H1 (cell line): ENCODE results near the gene GNB1. TPM values are rescaled to one million over a fixed set of nuclear protein-coding genes. Genes with fewer than 3 reads are reported as not detected.

Experiments
- ATF3 ChIP-seq: IDR thresholded peaks from 2 replicates; pipeline ENCODE4 v1.6.1; 2011; ENCODE audit warnings: low read depth, mild to moderate bottlenecking, low read length; ENCODE audit not compliant: insufficient read depth
- CBX5 ChIP-seq: fragments of 300-800, 300-1000 bp; sonication (generic); IDR thresholded peaks from 2 replicates; pipeline ENCODE4 v1.7.1; 2016; ENCODE audit warnings: antibody characterized with exemption, low read length, low read depth
- CHD1 ChIP-seq: IDR thresholded peaks from 2 replicates; pipeline ENCODE4 v1.6.1; 2012; ENCODE audit warnings: low read depth, low read length, improper control_type of control experiment
- CREB1 ChIP-seq: IDR thresholded peaks from 2 replicates; pipeline ENCODE4 v1.6.1; 2012; ENCODE audit warnings: inconsistent platforms
- CTBP2 ChIP-seq: IDR thresholded peaks from 2 replicates; pipeline ENCODE4 v1.7.0; 2011; ENCODE audit warnings: borderline replicate concordance, mild to moderate bottlenecking, moderate library complexity, mixed read lengths, low read length; ENCODE audit not compliant: insufficient read depth, insufficient read length
- CTCF ChIP-seq, 3 experiments: IDR thresholded peaks; 1 replicate in 2 of 3; 2 replicates in 1 of 3; pipeline versions ENCODE4 v1.5.1 to v1.6.1; 2011; ENCODE audit warnings: low read length in 3 of 3, mild to moderate bottlenecking in 3 of 3, inconsistent platforms in 2 of 3, low read depth in 1 of 3, moderate library complexity in 1 of 3; ENCODE audit not compliant: insufficient read depth in 1 of 3; ENCODE audit errors: control extremely low read depth in 1 of 3
- PHF8 ChIP-seq: fragments of 200-600 bp; sonication (generic); conservative IDR thresholded peaks from 2 replicates; pipeline ENCODE4 v1.7.1; 2012; ENCODE audit warnings: low read depth, mild to moderate bottlenecking, inconsistent platforms, low read length, moderate library complexity
- RAD21 ChIP-seq, 2 experiments: IDR thresholded peaks in 1 of 2; conservative IDR thresholded peaks in 1 of 2; 2 replicates each; pipeline ENCODE4 v1.6.1; 2011; ENCODE audit warnings: low read depth in 2 of 2, low read length in 2 of 2, improper control_type of control experiment in 1 of 2, inconsistent platforms in 1 of 2, mild to moderate bottlenecking in 1 of 2, moderate library complexity in 1 of 2
- RXRA ChIP-seq: IDR thresholded peaks from 2 replicates; pipeline ENCODE4 v1.6.1; 2011; ENCODE audit warnings: low read depth, mild to moderate bottlenecking, low read length, moderate library complexity; ENCODE audit not compliant: insufficient read depth
- SAP30 ChIP-seq: fragments of 300-600 bp; sonication (generic); IDR thresholded peaks from 2 replicates; pipeline ENCODE4 v1.7.1; 2012; ENCODE audit warnings: low read length, moderate library complexity, mild to moderate bottlenecking, inconsistent platforms; ENCODE audit not compliant: insufficient read depth, insufficient replicate concordance
- polyA plus RNA-seq, 7 experiments: library from polyadenylated mRNA; depleted of rRNA in 3 of 7; stranded (reverse) in 5 of 7; unstranded in 2 of 7; fragments of >200 nt in 5 of 7; fragments of 200-250 nt in 2 of 7; gene quantifications; 1 replicate in 5 of 7; 2 replicates in 1 of 7; 4 replicates in 1 of 7; pipeline versions ENCODE4 v1.2.1 to v1.2.3, GENCODE V29; 2011 to 2013; ENCODE audit warnings: missing spikeins in 2 of 7, mixed read lengths in 2 of 7
- total RNA-seq: library from RNA; stranded (reverse); fragmentation: NEBNext Ultra II Directional; extraction: Animal tissue kit (Norgen Biotek cat#: 25700); gene quantifications from 2 replicates; pipeline ENCODE4 v1.2.1, GENCODE V29; 2021

Gene GNB1
- total and polyA plus RNA-seq, 2 of the 8 experiments (the other 6 are each of a cell fraction or from before 2014, with no cell fraction given): 343 to 382 TPM

- TF ChIP-seq PHF8 (no peak), SAP30 (no peak), RAD21 (IDR thresholded peaks at IDR 0.05 in 1 of 2, conservative IDR thresholded peaks at IDR 0.05 in 1 of 2; ENCODE audit: low read depth in 2 of 2, low read length in 2 of 2) (no peak), CHD1 (no peak), CREB1 (no peak), CTCF (IDR thresholded peaks at IDR 0.05; ENCODE audit: control extremely low read depth in 1 of 3, insufficient read depth in 1 of 3, low read depth in 1 of 3, low read length in 3 of 3) (no peak), ATF3 (no peak), RXRA (no peak), CTBP2 (no peak), CBX5 (no peak)
- TF ChIP-seq, all 59 proteins: peak for 0
These were observed 29.9 kb upstream of the GNB1 start (continued) for GRCh38 chr1:1920608-1921458.
